Loucy (cell line): ENCODE data around the gene SBF2.

Source experiments
- H2AFZ ChIP-seq: fragments of 200-600 bp; sonication (generic); 2 replicates; pipeline ENCODE4 v1.6.0; 2016; ENCODE audit warnings: antibody characterized with exemption, mild to moderate bottlenecking, low read length, moderate library complexity
- H3F3A ChIP-seq: fragments of 200-600 bp; 2 replicates; pipeline ENCODE4 v1.6.0; 2016; ENCODE audit warnings: antibody characterized with exemption, low read depth, mild to moderate bottlenecking
- H3K27me3 ChIP-seq: fragments of 200-600 bp; sonication (generic); 2 replicates; pipeline ENCODE4 v1.6.1; 2014; ENCODE audit warnings: low read length, mild to moderate bottlenecking; ENCODE audit not compliant: insufficient read depth, poor library complexity, severe bottlenecking
- H3K36me3 ChIP-seq: fragments of 200-600 bp; sonication (generic); 2 replicates; pipeline ENCODE4 v1.6.1; 2016; ENCODE audit warnings: low read length; ENCODE audit not compliant: insufficient read depth
- H3K4me1 ChIP-seq: fragments of 200-600 bp; sonication (generic); 2 replicates; pipeline ENCODE4 v1.5.1; 2014; ENCODE audit warnings: low read length, mild to moderate bottlenecking; ENCODE audit not compliant: insufficient read depth, poor library complexity, severe bottlenecking
- H3K4me2 ChIP-seq: fragments of 200-600 bp; sonication (generic); 2 replicates; pipeline ENCODE4 v1.6.0; 2014; ENCODE audit warnings: antibody characterized with exemption, low read length, low read depth, mild to moderate bottlenecking; ENCODE audit not compliant: poor library complexity, severe bottlenecking
- H3K4me3 ChIP-seq: fragments of 200-600 bp; sonication (generic); 2 replicates; pipeline ENCODE4 v1.5.1; 2014; ENCODE audit warnings: low read length, mild to moderate bottlenecking, mixed read lengths; ENCODE audit not compliant: poor library complexity, severe bottlenecking
- H3K79me2 ChIP-seq: fragments of 200-600 bp; sonication (generic); 2 replicates; pipeline ENCODE4 v1.6.1; 2014; ENCODE audit warnings: low read length; ENCODE audit not compliant: insufficient read depth
- H3K9ac ChIP-seq: fragments of 200-600 bp; sonication (generic); 2 replicates; pipeline ENCODE4 v1.6.0; 2014; ENCODE audit warnings: mild to moderate bottlenecking, low read depth, low read length, moderate library complexity; ENCODE audit not compliant: poor library complexity, severe bottlenecking
- H3K9me2 ChIP-seq: fragments of 200-600 bp; sonication (generic); replicated peaks from 2 replicates; pipeline ENCODE4 v1.6.1; 2016; ENCODE audit warnings: low read depth, low read length, mixed read lengths
- H3K9me3 ChIP-seq: fragments of 200-600 bp; sonication (generic); 2 replicates; pipeline ENCODE4 v1.6.1; 2014; ENCODE audit warnings: mild to moderate bottlenecking, antibody characterized with exemption, low read length, low read depth; ENCODE audit not compliant: insufficient read depth
- H4K20me1 ChIP-seq: fragments of 200-600 bp; sonication (generic); 2 replicates; pipeline ENCODE4 v1.6.0; 2014; ENCODE audit warnings: antibody characterized with exemption, low read length, mild to moderate bottlenecking; ENCODE audit not compliant: insufficient read depth, poor library complexity, severe bottlenecking
- CTCF ChIP-seq: fragments of 200-600 bp; sonication (generic); conservative IDR thresholded peaks from 2 replicates; pipeline ENCODE4 v1.5.1; 2014; ENCODE audit warnings: mild to moderate bottlenecking, antibody characterized with exemption, low read length
- EZH2phosphoT487 ChIP-seq: fragments of 200-600 bp; IDR thresholded peaks from 2 replicates; pipeline ENCODE4 v1.6.1; 2018; ENCODE audit warnings: antibody characterized with exemption, mild to moderate bottlenecking, moderate library complexity, borderline replicate concordance

SBF2 gene

GRCh38 chr11:10116588-10116987, 177.4 kb downstream of the SBF2 start:
- Histone ChIP-seq H3K9me3 (no peaks in the 10 kb centered on the region), H3K79me2 (no peaks in the 10 kb centered on the region)
- TF ChIP-seq CTCF (no peak), EZH2phosphoT487 (no peak)

GRCh38 chr11:10114593-10115404, 179.2 kb downstream of the SBF2 start:
- no peaks in the 10 kb centered on the region for H3F3A ChIP-seq
- no peak overlapping the region for H2AFZ ChIP-seq
- H3K9ac ChIP-seq: no peak overlapping the region
- no peaks in the 10 kb centered on the region for H3K9me3 ChIP-seq
- no peak overlapping the region for H3K4me3 ChIP-seq
- H3K27me3 ChIP-seq: no peaks in the 10 kb centered on the region
- TF ChIP-seq CTCF: no peak
- TF ChIP-seq EZH2phosphoT487: no peak
- H4K20me1 ChIP-seq: no peaks in the 10 kb centered on the region
- H3K36me3 ChIP-seq: no peaks in the 10 kb centered on the region
- H3K9me2 ChIP-seq: no peaks in the 10 kb centered on the region
- H3K4me1 ChIP-seq: no peaks in the 10 kb centered on the region
- H3K79me2 ChIP-seq: no peaks in the 10 kb centered on the region
- no peak overlapping the region for H3K4me2 ChIP-seq

More at GRCh38 chr11:10116588-10116987, 177.4 kb downstream of the SBF2 start:
- no peak overlapping the region for H2AFZ ChIP-seq
- H4K20me1 ChIP-seq: no peaks in the 10 kb centered on the region
- no peak overlapping the region for H3K4me3 ChIP-seq
- H3K9me2 ChIP-seq: no peaks in the 10 kb centered on the region
- no peaks in the 10 kb centered on the region for H3K4me1 ChIP-seq
- H3K27me3 ChIP-seq: no peaks in the 10 kb centered on the region
- H3K36me3 ChIP-seq: no peaks in the 10 kb centered on the region
- H3F3A ChIP-seq: no peaks in the 10 kb centered on the region
- no peak overlapping the region for H3K4me2 ChIP-seq
- H3K9ac ChIP-seq: no peak overlapping the region

- Histone ChIP-seq H2AFZ (no peak overlapping the region), H3K79me2 (no peaks in the 10 kb centered on the region), H3K4me2 (no peak overlapping the region), H3K9me2 (no peaks in the 10 kb centered on the region), H3K27me3 (no peaks in the 10 kb centered on the region), H3K4me3 (no peak overlapping the region), H3K9me3 (no peaks in the 10 kb centered on the region), H4K20me1 (no peaks in the 10 kb centered on the region), H3K9ac (no peak overlapping the region), H3K36me3 (no peaks in the 10 kb centered on the region), H3F3A (no peaks in the 10 kb centered on the region), H3K4me1 (peaks cover 5% of the 10 kb centered on the region)
- TF ChIP-seq EZH2phosphoT487 (no peak), CTCF (no peak)
Observed at GRCh38 chr11:10113852-10114251, 180.2 kb downstream of the SBF2 start.
